22Rv1 (cell line): ENCODE data around the gene MYLK.
A peak's percentile ranks its signal among the peaks of the same experiment; 100 is the strongest.

Source experiments
- H3K27ac ChIP-seq: fragments of 450-650 bp; 2 replicates; pipeline ENCODE4 v1.5.1; 2017
- CTCF ChIP-seq: fragments of 450-650 bp; IDR thresholded peaks from 2 replicates; pipeline ENCODE4 v1.5.1; 2017; ENCODE audit warnings: mild to moderate bottlenecking
- ZFX ChIP-seq: fragments of 450-650 bp; IDR thresholded peaks from 2 replicates; pipeline ENCODE4 v1.6.1; 2017; ENCODE audit warnings: antibody characterized with exemption, borderline replicate concordance

The MYLK gene

GRCh38 chr3:123752228-123752627, 131.9 kb downstream of the MYLK start:
- no peak for TF ChIP-seq ZFX

GRCh38 chr3:123751433-123751832, 132.7 kb downstream of the MYLK start:
- no peak overlapping the region for H3K27ac ChIP-seq
- TF ChIP-seq CTCF (no peak), ZFX (no peak)

More at GRCh38 chr3:123752228-123752627, 131.9 kb downstream of the MYLK start:
- H3K27ac ChIP-seq: no peak overlapping the region

- H3K27ac ChIP-seq: no peak overlapping the region
- no peak for TF ChIP-seq CTCF
- no peak for TF ChIP-seq ZFX
Measured at GRCh38 chr3:123750659-123751420, 133.3 kb downstream of the MYLK start.

- TF ChIP-seq ZFX (no peak), CTCF (no peak)
- H3K27ac ChIP-seq: no peak overlapping the region
Measured at GRCh38 chr3:123750209-123750608, 133.9 kb downstream of the MYLK start.

GRCh38 chr3:123749711-123750110, 134.4 kb downstream of the MYLK start:
- no peak for TF ChIP-seq CTCF
- TF ChIP-seq ZFX: no peak
- no peak overlapping the region for H3K27ac ChIP-seq

- H3K27ac ChIP-seq: no peak overlapping the region
- TF ChIP-seq CTCF (peak; percentile 19; the same call in 1 of the 2 replicates), ZFX (no peak)
Measured at GRCh38 chr3:123745184-123745855, 138.8 kb downstream of the MYLK start.

GRCh38 chr3:123744064-123744463, 140.1 kb downstream of the MYLK start:
- no peak overlapping the region for H3K27ac ChIP-seq
- TF ChIP-seq CTCF: no peak
- TF ChIP-seq ZFX: no peak

GRCh38 chr3:123743121-123743520, 141.0 kb downstream of the MYLK start:
- TF ChIP-seq ZFX (no peak), CTCF (no peak)
- no peak overlapping the region for H3K27ac ChIP-seq
